Liver (tissue), 3 donors: ENCODE measurements around the gene PCID2.

Source experiments
- CTCF ChIP-seq: fragments of 150-350 bp; IDR thresholded peaks from 2 replicates; pipeline ENCODE4 v1.5.1; 2017; ENCODE audit warnings: improper control_type of control experiment, low read depth, low read length; ENCODE audit not compliant: missing input control
- EGR1 ChIP-seq, 2 donors: IDR thresholded peaks; 2 replicates each; pipeline ENCODE4 v1.6.1; 2016 to 2018; ENCODE audit warnings: antibody characterized with exemption in 2 of 2, low read depth in 2 of 2
- FOXA1 ChIP-seq: IDR thresholded peaks from 2 replicates; pipeline ENCODE4 v1.6.1; 2016; ENCODE audit warnings: antibody characterized with exemption
- GABPA ChIP-seq, 2 donors: IDR thresholded peaks in 1 of 2; conservative IDR thresholded peaks in 1 of 2; 2 replicates each; pipeline ENCODE4 v1.6.1; 2016; ENCODE audit warnings: antibody characterized with exemption in 2 of 2, mild to moderate bottlenecking in 1 of 2, moderate library complexity in 1 of 2
- HNF4A ChIP-seq, 2 donors: conservative IDR thresholded peaks; 2 replicates each; pipeline ENCODE4 v1.6.1; 2016; ENCODE audit warnings: antibody characterized with exemption in 2 of 2, mild to moderate bottlenecking in 2 of 2
- HNF4G ChIP-seq: IDR thresholded peaks from 2 replicates; pipeline ENCODE4 v1.6.1; 2016; ENCODE audit warnings: antibody characterized with exemption
- JUND ChIP-seq, 2 donors: IDR thresholded peaks; 2 replicates each; pipeline ENCODE4 v1.6.1; 2016; ENCODE audit warnings: antibody characterized with exemption in 2 of 2
- RAD21 ChIP-seq, 2 donors: IDR thresholded peaks; 2 replicates each; pipeline ENCODE4 v1.6.1; 2016; ENCODE audit warnings: antibody characterized with exemption in 2 of 2, mild to moderate bottlenecking in 2 of 2
- REST ChIP-seq: IDR thresholded peaks from 2 replicates; pipeline ENCODE4 v1.6.1; 2016; ENCODE audit warnings: antibody characterized with exemption, mild to moderate bottlenecking
- RXRA ChIP-seq, 2 donors: IDR thresholded peaks; 2 replicates each; pipeline ENCODE4 v1.6.1; 2017 to 2018; ENCODE audit warnings: antibody characterized with exemption in 2 of 2, mild to moderate bottlenecking in 1 of 2
- TAF1 ChIP-seq: conservative IDR thresholded peaks from 2 replicates; pipeline ENCODE4 v1.6.1; 2016; ENCODE audit warnings: antibody characterized with exemption, mild to moderate bottlenecking
- YY1 ChIP-seq: IDR thresholded peaks from 2 replicates; pipeline ENCODE4 v1.6.1; 2016; ENCODE audit warnings: antibody characterized with exemption, mild to moderate bottlenecking
- TF ChIP-seq, protein P1 (sequence below): IDR thresholded peaks from 2 replicates; pipeline ENCODE4 v1.6.1; 2016; ENCODE audit warnings: antibody characterized with exemption
- TF ChIP-seq, protein P2 (sequence below): IDR thresholded peaks from 2 replicates; pipeline ENCODE4 v1.6.1; 2016; ENCODE audit warnings: antibody characterized with exemption
- donor health status: healthy.
- donor health status: healthy.

GRCh38 chr13:113135281-113135760, 73.1 kb downstream of the PCID2 start:
- TF ChIP-seq RAD21 (IDR thresholded peaks at IDR 0.05) (no peak), YY1 (no peak), CTCF (no peak), REST (no peak), FOXA1 (no peak), GABPA (IDR thresholded peaks at IDR 0.05 in 1 of 2, conservative IDR thresholded peaks at IDR 0.05 in 1 of 2) (no peak), HNF4A (conservative IDR thresholded peaks at IDR 0.05) (no peak), TAF1 (no peak), JUND (IDR thresholded peaks at IDR 0.05) (no peak), RXRA (IDR thresholded peaks at IDR 0.05) (no peak), EGR1 (IDR thresholded peaks at IDR 0.05; ENCODE audit: low read depth in 2 of 2) (no peak), HNF4G (no peak)
- TF ChIP-seq, protein P1, sequence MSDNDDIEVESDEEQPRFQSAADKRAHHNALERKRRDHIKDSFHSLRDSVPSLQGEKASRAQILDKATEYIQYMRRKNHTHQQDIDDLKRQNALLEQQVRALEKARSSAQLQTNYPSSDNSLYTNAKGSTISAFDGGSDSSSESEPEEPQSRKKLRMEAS: no peak
- TF ChIP-seq, protein P2, sequence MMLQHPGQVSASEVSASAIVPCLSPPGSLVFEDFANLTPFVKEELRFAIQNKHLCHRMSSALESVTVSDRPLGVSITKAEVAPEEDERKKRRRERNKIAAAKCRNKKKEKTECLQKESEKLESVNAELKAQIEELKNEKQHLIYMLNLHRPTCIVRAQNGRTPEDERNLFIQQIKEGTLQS: no peak
